ENCODE data around the gene ILDR1.

ILDR1 gene

GRCh38 chr3:121992601-121993560, 29.2 kb downstream of the ILDR1 start:
- no peak for DNase-seq

- no peak for DNase-seq
Observed at GRCh38 chr3:121989943-121990342, 32.1 kb downstream of the ILDR1 start.

- no peak for DNase-seq
Observed at GRCh38 chr3:121988146-121988545, 33.9 kb downstream of the ILDR1 start.

GRCh38 chr3:121985846-121986245, 36.2 kb downstream of the ILDR1 start:
- no peak for DNase-seq

GRCh38 chr3:121981473-121981872, 40.6 kb downstream of the ILDR1 start:
- DNase-seq = no peak

GRCh38 chr3:121980450-121980796, 41.6 kb downstream of the ILDR1 start:
- DNase-seq = no peak

- no peak for DNase-seq
Observed at GRCh38 chr3:121979734-121980449, 42.2 kb downstream of the ILDR1 start.

GRCh38 chr3:121979246-121979645, 42.8 kb downstream of the ILDR1 start:
- no peak for DNase-seq

GRCh38 chr3:121976727-121977126, 45.3 kb downstream of the ILDR1 start:
- DNase-seq = no peak

GRCh38 chr3:121975702-121976302, 46.2 kb downstream of the ILDR1 start:
- no peak for DNase-seq

GRCh38 chr3:121974601-121975111, 47.4 kb downstream of the ILDR1 start:
- DNase-seq = no peak

GRCh38 chr3:121970047-121970446, 52.0 kb downstream of the ILDR1 start:
- no peak for DNase-seq

GRCh38 chr3:121969631-121970030, 52.4 kb downstream of the ILDR1 start:
- DNase-seq = no peak

- DNase-seq = no peak
Observed at GRCh38 chr3:121963608-121964007, 58.4 kb downstream of the ILDR1 start.

GRCh38 chr3:121962443-121962842, 59.6 kb downstream of the ILDR1 start:
- no peak for DNase-seq

- no peak for DNase-seq
Observed at GRCh38 chr3:121961283-121961682, 60.8 kb downstream of the ILDR1 start.

- no peak for DNase-seq
Observed at GRCh38 chr3:121958801-121959200, 63.2 kb downstream of the ILDR1 start.

GRCh38 chr3:121957674-121958415, 64.2 kb downstream of the ILDR1 start:
- no peak for DNase-seq

- DNase-seq = no peak
Observed at GRCh38 chr3:121956363-121956762, 65.7 kb downstream of the ILDR1 start.

GRCh38 chr3:121951291-121951919, 70.6 kb downstream of the ILDR1 start:
- no peak for DNase-seq

- DNase-seq = no peak
Observed at GRCh38 chr3:121948641-121949040, 73.4 kb downstream of the ILDR1 start.

- no peak for DNase-seq
Observed at GRCh38 chr3:121943431-121943830, 78.6 kb downstream of the ILDR1 start.
